ENCODE results near the gene NCBP3.

NCBP3 gene

DNA sequence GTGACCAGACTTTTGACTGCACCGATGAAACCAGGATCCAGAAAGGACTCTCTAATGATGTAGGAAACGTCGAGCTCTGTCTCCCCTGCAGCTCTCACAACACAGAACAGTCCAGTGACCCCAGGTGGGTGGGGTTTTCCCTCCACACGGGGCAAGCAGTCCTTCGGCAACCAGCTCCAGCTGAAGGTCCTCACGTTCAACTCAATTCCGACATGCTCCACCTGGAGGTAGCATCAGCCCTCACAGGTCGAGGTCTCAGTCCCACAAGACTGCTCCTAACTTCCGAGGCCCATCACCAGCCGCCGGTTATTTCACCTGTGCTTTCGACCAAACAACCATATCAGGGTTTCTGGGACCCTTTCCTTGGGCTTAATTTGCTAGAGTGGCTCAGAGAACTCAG lies 73.3 kb downstream of the NCBP3 start:
- Histone ChIP-seq H3K36me3 (ENCODE audit: control insufficient read depth in 2 of 2, insufficient read depth in 1 of 2, low read length in 2 of 2) (no peaks in the 10 kb centered on the region), H3K4me1 (ENCODE audit: control insufficient read depth, insufficient read depth, low read length) (no peaks in the 10 kb centered on the region), H3K27ac (ENCODE audit: extremely low read depth, low read depth, low read length) (no peak overlapping the region), H3K9me3 (ENCODE audit: control insufficient read depth, insufficient read depth, low read depth, low read length) (no peaks in the 10 kb centered on the region), H3K4me3 (ENCODE audit: low read depth, low read length) (no peak overlapping the region)
- ChIA-PET CTCF (interaction anchor here (0.6 to 2.8 kb wide), 5 partner anchors 11 to 232 kb away, joined by 3 to 15 read pairs (median 3); no protein-coding TSS in a partner anchor), POLR2A (interaction anchor here (0.7 kb wide), 1 partner anchor 656 kb away, joined by 3 read pairs; no protein-coding TSS in a partner anchor)
- TF ChIP-seq GFI1B (tag by site-specific recombination; IDR thresholded peaks at IDR 0.05) (no peak), GLIS2 (tag by site-specific recombination; IDR thresholded peaks at IDR 0.05) (no peak), ZNF548 (tag by site-specific recombination; IDR thresholded peaks at IDR 0.05) (no peak)

DNA sequence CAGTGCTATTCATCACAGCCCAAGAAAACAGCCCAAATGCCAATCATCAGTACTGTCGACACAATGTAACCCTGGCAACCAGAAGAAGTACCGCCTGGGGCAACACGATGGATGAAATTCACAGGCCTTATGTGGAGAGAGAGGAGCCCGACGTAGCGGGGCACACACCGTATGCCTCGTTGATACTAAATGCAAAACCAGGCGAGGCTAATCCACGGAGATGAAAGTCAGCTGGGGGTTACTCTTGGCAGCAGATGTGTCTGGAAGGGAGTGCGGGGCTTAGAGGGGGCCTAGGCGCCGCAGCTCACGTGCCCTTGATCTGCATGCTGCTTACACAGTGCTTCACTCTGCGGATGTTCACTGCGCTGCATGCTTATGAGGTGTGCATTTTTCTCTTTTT lies 74.9 kb downstream of the NCBP3 start:
- H3K4me1 ChIP-seq (ENCODE audit: control insufficient read depth, insufficient read depth, low read length): no peaks in the 10 kb centered on the region
- no peaks in the 10 kb centered on the region for H3K9me3 ChIP-seq (ENCODE audit: control insufficient read depth, insufficient read depth, low read depth, low read length)
- no peak overlapping the region for H3K27ac ChIP-seq (ENCODE audit: extremely low read depth, low read depth, low read length)
- no peak overlapping the region for H3K4me3 ChIP-seq (ENCODE audit: low read depth, low read length)
- TF ChIP-seq YY2 (tag by site-specific recombination; IDR thresholded peaks at IDR 0.05) (no peak), ZNF221 (tag by site-specific recombination; IDR thresholded peaks at IDR 0.05; ENCODE audit: borderline replicate concordance) (no peak), ZBTB8A (tag by site-specific recombination; IDR thresholded peaks at IDR 0.05) (no peak), REPIN1 (tag by site-specific recombination; IDR thresholded peaks at IDR 0.05; ENCODE audit: low read depth) (no peak), IKZF3 (tag by site-specific recombination; IDR thresholded peaks at IDR 0.05) (no peak), ZNF292 (tag by site-specific recombination; IDR thresholded peaks at IDR 0.05; ENCODE audit: borderline replicate concordance, low read depth) (no peak), KLF8 (tag by site-specific recombination; IDR thresholded peaks at IDR 0.05) (no peak), ZBTB17 (tag by site-specific recombination; IDR thresholded peaks at IDR 0.05) (no peak), ZNF354C (tag by site-specific recombination; IDR thresholded peaks at IDR 0.05; ENCODE audit: borderline replicate concordance, low read depth) (no peak), ZBTB1 (tag by site-specific recombination; IDR thresholded peaks at IDR 0.05) (no peak), HOXC10 (CRISPR knock-in tag; IDR thresholded peaks at IDR 0.05) (no peak), ZNF132 (tag by site-specific recombination; IDR thresholded peaks at IDR 0.05; ENCODE audit: borderline replicate concordance) (no peak)
- H3K36me3 ChIP-seq (ENCODE audit: control insufficient read depth in 2 of 2, insufficient read depth in 1 of 2, low read length in 2 of 2): no peaks in the 10 kb centered on the region
- POLR2A ChIA-PET: interaction anchor here (0.7 kb wide), 1 partner anchor 11 kb away, joined by 3 read pairs; no protein-coding TSS in a partner anchor
- CTCF ChIA-PET: no interaction called here

DNA sequence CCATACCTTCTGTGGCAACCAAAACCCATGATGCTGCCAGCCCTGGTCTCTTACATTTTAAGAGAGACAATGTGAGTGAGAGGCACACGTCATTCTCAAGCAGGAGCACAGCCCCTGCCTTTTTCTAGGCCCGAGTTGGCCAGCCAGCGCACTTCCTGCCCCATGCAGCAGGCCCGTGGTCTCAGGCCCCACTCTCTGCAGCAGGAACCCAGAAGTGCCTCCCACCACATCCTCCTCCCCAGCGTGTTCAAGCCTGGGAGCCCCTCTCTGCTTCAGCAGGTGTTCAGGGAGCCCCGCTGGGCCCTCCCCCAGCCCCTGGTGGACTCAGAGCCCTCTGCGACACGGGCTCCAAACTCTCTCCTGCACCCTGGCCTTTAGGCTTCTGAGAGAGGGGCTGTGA lies 75.6 kb downstream of the NCBP3 start:
- Histone ChIP-seq H3K9me3 (ENCODE audit: control insufficient read depth, insufficient read depth, low read depth, low read length) (no peaks in the 10 kb centered on the region), H3K36me3 (ENCODE audit: control insufficient read depth in 2 of 2, insufficient read depth in 1 of 2, low read length in 2 of 2) (no peaks in the 10 kb centered on the region), H3K4me3 (ENCODE audit: low read depth, low read length) (no peak overlapping the region), H3K4me1 (ENCODE audit: control insufficient read depth, insufficient read depth, low read length) (no peaks in the 10 kb centered on the region), H3K27ac (ENCODE audit: extremely low read depth, low read depth, low read length) (no peak overlapping the region)
- ChIA-PET POLR2A (interaction anchor here (0.7 kb wide), 1 partner anchor 11 kb away, joined by 4 read pairs; no protein-coding TSS in a partner anchor), CTCF (no interaction called here)
- TF ChIP-seq, protein P1, sequence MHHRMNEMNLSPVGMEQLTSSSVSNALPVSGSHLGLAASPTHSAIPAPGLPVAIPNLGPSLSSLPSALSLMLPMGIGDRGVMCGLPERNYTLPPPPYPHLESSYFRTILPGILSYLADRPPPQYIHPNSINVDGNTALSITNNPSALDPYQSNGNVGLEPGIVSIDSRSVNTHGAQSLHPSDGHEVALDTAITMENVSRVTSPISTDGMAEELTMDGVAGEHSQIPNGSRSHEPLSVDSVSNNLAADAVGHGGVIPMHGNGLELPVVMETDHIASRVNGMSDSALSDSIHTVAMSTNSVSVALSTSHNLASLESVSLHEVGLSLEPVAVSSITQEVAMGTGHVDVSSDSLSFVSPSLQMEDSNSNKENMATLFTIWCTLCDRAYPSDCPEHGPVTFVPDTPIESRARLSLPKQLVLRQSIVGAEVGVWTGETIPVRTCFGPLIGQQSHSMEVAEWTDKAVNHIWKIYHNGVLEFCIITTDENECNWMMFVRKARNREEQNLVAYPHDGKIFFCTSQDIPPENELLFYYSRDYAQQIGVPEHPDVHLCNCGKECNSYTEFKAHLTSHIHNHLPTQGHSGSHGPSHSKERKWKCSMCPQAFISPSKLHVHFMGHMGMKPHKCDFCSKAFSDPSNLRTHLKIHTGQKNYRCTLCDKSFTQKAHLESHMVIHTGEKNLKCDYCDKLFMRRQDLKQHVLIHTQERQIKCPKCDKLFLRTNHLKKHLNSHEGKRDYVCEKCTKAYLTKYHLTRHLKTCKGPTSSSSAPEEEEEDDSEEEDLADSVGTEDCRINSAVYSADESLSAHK (tag by site-specific recombination; IDR thresholded peaks at IDR 0.05): no peak
- TF ChIP-seq ZSCAN23 (tag by site-specific recombination; IDR thresholded peaks at IDR 0.05): no peak
- TF ChIP-seq ZNF658 (tag by site-specific recombination; IDR thresholded peaks at IDR 0.05): no peak
- TF ChIP-seq ZNF16 (tag by site-specific recombination; IDR thresholded peaks at IDR 0.05; ENCODE audit: low read depth): no peak
- no peak for TF ChIP-seq ZNF792 (tag by site-specific recombination; IDR thresholded peaks at IDR 0.05)
- TF ChIP-seq ZNF585B (tag by site-specific recombination; IDR thresholded peaks at IDR 0.05): no peak

All from HEK293 (cell line).